K562 (cell line): ENCODE data around the gene IL1RL2. TPM values are rescaled to one million over a fixed set of nuclear protein-coding genes. Genes with fewer than 3 reads are reported as not detected.

ENCODE experiments used
- ATAC-seq: fragments of 200-7000 bp; cut with Tn5 transposase; 3 replicates; pipeline ENCODE4 v1.9.1; 2020; ENCODE audit warnings: moderate library complexity
- Bru-seq: library from RNA; stranded (reverse); fragments of 400-500 nt; gene quantifications from one replicate; lab custom pipeline; 2021; lab: Mats Ljungman, UMichigan
- BruChase-seq, 2 experiments: library from RNA; stranded (reverse); fragments of 400-500 nt; gene quantifications; one replicate each; lab custom pipeline; 2021; lab: Mats Ljungman, UMichigan
- BruUV-seq: library from RNA; stranded (reverse); fragments of 400-500 nt; replicated peaks from 2 replicates; lab custom pipeline; 2021; lab: Mats Ljungman, UMichigan
- CTCF ChIA-PET: fragments of 300-600 bp; formaldehyde crosslinking; extraction: SDS; loops from one replicate; lab custom pipeline; 2021; ENCODE audit warnings: low intra/inter-chr PET ratio; lab: Yijun Ruan, JAX
- POLR2A ChIA-PET: fragments of 300-600, 350-650 bp; sonication (Branson Sonifier 250); formaldehyde crosslinking; extraction: SDS; loops from one replicate; lab custom pipeline; 2021; ENCODE audit warnings: antibody characterized with exemption, inconsistent platforms; lab: Yijun Ruan, JAX
- DNase-seq, 4 experiments: peaks; one replicate each; pipeline versions ENCODE4 v3.0.0 to v3.0.0-alpha.2; 2011 to 2018; ENCODE audit warnings: low spot score in 3 of 4, mixed read lengths in 3 of 4; ENCODE audit errors: extremely low read depth in 1 of 4
- FAIRE-seq: peaks from 2 replicates; lab custom pipeline; 2011; peaks lifted over from hg19 to GRCh38; lab: Jason Lieb, UNC
- H2AFZ ChIP-seq: 2 replicates; pipeline ENCODE4 v1.6.0; 2011; ENCODE audit warnings: low read depth, low read length, control low read depth, inconsistent platforms
- H3K27ac ChIP-seq: fragments of 200-600 bp; 3 replicates; pipeline ENCODE4 v1.8.0; 2011; ENCODE audit warnings: low read depth, mild to moderate bottlenecking, control low read depth, inconsistent platforms, low read length, moderate library complexity, mixed read lengths; ENCODE audit errors: extremely low read depth
- H3K27me3 ChIP-seq, 2 experiments: fragments of 300-600 bp in 1 of 2; 2 replicates in 1 of 2; 3 replicates in 1 of 2; pipeline versions ENCODE4 v1.6.0 to v1.8.0; 2011; ENCODE audit warnings: inconsistent platforms in 2 of 2, low read length in 2 of 2, mild to moderate bottlenecking in 1 of 2, mixed read lengths in 1 of 2, moderate library complexity in 1 of 2; ENCODE audit not compliant: control insufficient read depth in 2 of 2, insufficient read depth in 2 of 2
- H3K36me3 ChIP-seq: fragments of 300-600 bp; 3 replicates; pipeline ENCODE4 v1.8.0; 2011; ENCODE audit warnings: mild to moderate bottlenecking, low read length, inconsistent platforms; ENCODE audit not compliant: control insufficient read depth, insufficient read depth
- H3K4me1 ChIP-seq, 2 experiments: fragments of 200-600 bp in 1 of 2; replicated peaks in 1 of 2; 2 replicates in 1 of 2; 3 replicates in 1 of 2; pipeline versions ENCODE4 v1.5.1 to v1.8.0; 2011; ENCODE audit warnings: inconsistent platforms in 2 of 2, low read length in 2 of 2, mild to moderate bottlenecking in 1 of 2, mixed read lengths in 1 of 2, moderate library complexity in 1 of 2; ENCODE audit not compliant: control insufficient read depth in 2 of 2, insufficient read depth in 2 of 2
- H3K4me2 ChIP-seq: 2 replicates; pipeline ENCODE4 v1.6.1; 2011; ENCODE audit warnings: low read length, control low read depth, inconsistent platforms, mixed read lengths; ENCODE audit not compliant: insufficient read depth
- H3K4me3 ChIP-seq: fragments of 200-600 bp; sonication (generic), shearing (Covaris generic); 2 replicates; pipeline ENCODE4 v1.5.1; 2016; ENCODE audit warnings: control low read depth, inconsistent platforms
- H3K79me2 ChIP-seq: fragments of 200-600 bp; 3 replicates; pipeline ENCODE4 v1.8.0; 2011; ENCODE audit warnings: low read length, inconsistent platforms; ENCODE audit not compliant: control insufficient read depth, insufficient read depth
- H3K9ac ChIP-seq, 2 experiments: 2 replicates each; pipeline versions ENCODE4 v1.6.0 to v1.6.1; 2011; ENCODE audit warnings: low read depth in 2 of 2, low read length in 2 of 2, control low read depth in 1 of 2, inconsistent platforms in 1 of 2, mild to moderate bottlenecking in 1 of 2, mixed read lengths in 1 of 2; ENCODE audit not compliant: insufficient read depth in 1 of 2
- H3K9me1 ChIP-seq: one replicate; pipeline ENCODE4 v1.6.0; 2011; ENCODE audit warnings: inconsistent platforms, mild to moderate bottlenecking, low read length, moderate library complexity; ENCODE audit not compliant: control insufficient read depth, insufficient read depth
- H3K9me3 ChIP-seq: replicated peaks from 2 replicates; pipeline ENCODE4 v1.5.1; 2011; ENCODE audit warnings: low read depth, low read length, inconsistent platforms; ENCODE audit not compliant: control insufficient read depth, insufficient read depth
- H4K20me1 ChIP-seq: replicated peaks from 2 replicates; pipeline ENCODE4 v1.6.1; 2011; ENCODE audit warnings: low read length, inconsistent platforms, mixed read lengths; ENCODE audit not compliant: control insufficient read depth, insufficient read depth
- IFI16 ChIP-seq: fragments of 250-450 bp; sonication (Bioruptor Pico); IDR thresholded peaks from 2 replicates; pipeline ENCODE4 v2.1.2; 2022; ENCODE audit warnings: mild to moderate bottlenecking, inconsistent platforms
- MECOM ChIP-seq: fragments of 250-450 bp; sonication (Bioruptor Pico); IDR thresholded peaks from 2 replicates; pipeline ENCODE4 v1.8.0; 2022; ENCODE audit warnings: inconsistent platforms
- MYBL2 ChIP-seq, 2 experiments: fragments of 450-650 bp in 1 of 2; sonication (generic) in 1 of 2; formaldehyde crosslinking in 1 of 2; IDR thresholded peaks; 2 replicates each; pipeline versions ENCODE4 v1.6.1 to v1.8.1; 2017 to 2022; ENCODE audit warnings: borderline replicate concordance in 1 of 2, inconsistent platforms in 1 of 2, low read depth in 1 of 2, mild to moderate bottlenecking in 1 of 2, missing genetic modification reagents in 1 of 2, moderate library complexity in 1 of 2
- MYNN ChIP-seq, 2 experiments: sonication (generic); formaldehyde crosslinking in 1 of 2; IDR thresholded peaks; 2 replicates each; pipeline versions ENCODE4 v1.5.0 to v1.6.1; 2016 to 2020; ENCODE audit warnings: antibody characterized with exemption in 1 of 2, missing genetic modification reagents in 1 of 2
- NR1H2 ChIP-seq: sonication (generic); formaldehyde crosslinking; IDR thresholded peaks from 2 replicates; pipeline ENCODE4 v1.4.0; 2020; ENCODE audit warnings: mild to moderate bottlenecking, missing genetic modification reagents
- RBM25 ChIP-seq: fragments of 200-400 bp; formaldehyde crosslinking; IDR thresholded peaks from 2 replicates; pipeline ENCODE4 v1.6.1; 2018; ENCODE audit warnings: low read length, low read depth, moderate library complexity; ENCODE audit not compliant: severe bottlenecking
- SMARCA4 ChIP-seq: fragments of 450-650 bp; IDR thresholded peaks from 2 replicates; pipeline ENCODE4 v1.6.1; 2016
- ZNF23 ChIP-seq: fragments of 250-450 bp; sonication (Bioruptor Pico); IDR thresholded peaks from 2 replicates; pipeline ENCODE4 v1.4.0; 2020; ENCODE audit warnings: mild to moderate bottlenecking
- ZNF668 ChIP-seq: fragments of 250-450 bp; sonication (Bioruptor Pico); IDR thresholded peaks from 2 replicates; pipeline ENCODE4 v1.8.0; 2022; ENCODE audit warnings: mild to moderate bottlenecking, inconsistent platforms
- WGBS: fragments of 100-300 bp; shearing (Covaris generic); methylation state at CpG from one replicate; pipeline ENCODE4 v1.1.6; 2016; ENCODE audit warnings: low coverage, mixed read lengths; ENCODE audit not compliant: insufficient coverage; ENCODE audit errors: missing lambda C conversion rate; 5-methylcytosine and 5-hydroxymethylcytosine counted together
- in situ Hi-C: fragments of 300-500 bp; cut with MboI; formaldehyde crosslinking; loops from 4 replicates; pipeline ENCODE4 v1.15.0; 2018; ENCODE audit warnings: inconsistent platforms, mixed read lengths
- intact Hi-C: fragments of 100-400 bp; cut with micrococcal nuclease; formaldehyde crosslinking; loops from 2 replicates; pipeline ENCODE4 v1.14.2; 2022
- long read RNA-seq, 3 experiments: library from polyadenylated mRNA in 2 of 3; library from RNA in 1 of 3; unstranded in 2 of 3; stranded (forward) in 1 of 3; transcript quantifications; one replicate each; pipeline ENCODE4 v2.0.0, GENCODE V29; 2019 to 2022
- polyA minus RNA-seq, 3 experiments: library from RNA; depleted of rRNA, polyadenylated mRNA; stranded (reverse); fragments of >200 nt; gene quantifications; 2 replicates each; pipeline ENCODE4 v1.2.3, GENCODE V29; 2011
- polyA plus RNA-seq, 8 experiments: library from polyadenylated mRNA; depleted of rRNA in 4 of 8; stranded (reverse) in 5 of 8; unstranded in 3 of 8; fragments of >200 nt; fragmentation: Nextera tagmentation in 2 of 8; fragmentation: Illumina TruSeq in 1 of 8; extraction: Ambion mirVana in 2 of 8; extraction: Trizol in 1 of 8; gene quantifications; 2 replicates each; pipeline versions ENCODE4 v1.2.1 to v1.2.3, GENCODE V29; 2011 to 2014; ENCODE audit warnings: inconsistent platforms in 1 of 8, missing spikeins in 1 of 8
- total RNA-seq, 7 experiments: library from RNA; depleted of rRNA in 6 of 7; stranded (reverse); fragments of >200 nt in 6 of 7; fragmentation: Illumina TruSeq in 2 of 7; extraction: Trizol in 2 of 7; gene quantifications; 2 replicates each; pipeline versions ENCODE4 v1.2.1 to v1.2.3, GENCODE V29; 2011 to 2021; ENCODE audit warnings: low replicate concordance in 1 of 7
- TF ChIP-seq, protein P1 (sequence below): fragments of 250-450 bp; sonication (Bioruptor Pico); IDR thresholded peaks from 2 replicates; pipeline ENCODE4 v1.8.0; 2021; ENCODE audit warnings: mild to moderate bottlenecking, moderate library complexity
- TF ChIP-seq, protein P2 (sequence below): sonication (generic); formaldehyde crosslinking; IDR thresholded peaks from 2 replicates; pipeline ENCODE4 v1.8.1; 2023; ENCODE audit warnings: mild to moderate bottlenecking, missing genetic modification reagents
- TF ChIP-seq, protein P3 (sequence below): fragments of 450-650 bp; IDR thresholded peaks from 2 replicates; pipeline ENCODE4 v1.6.1; 2016; ENCODE audit warnings: mild to moderate bottlenecking

The IL1RL2 gene
- total RNA-seq (2011; cell fraction: chromatin; rRNA removed; ENCODE audit: low replicate concordance), result not detected in 2 replicates
- not detected in 2 replicates for total RNA-seq (2011; cell fraction: nucleolus; rRNA removed)
- total RNA-seq (2011; cell fraction: nucleoplasm; rRNA removed), result not detected in 2 replicates
- total RNA-seq (2014; rRNA removed) (not detected in 2 replicates), total RNA-seq (2014; rRNA removed; fragmentation: Illumina TruSeq; extraction: Trizol) (not detected in 2 replicates), total RNA-seq (2015; rRNA removed; fragmentation: Illumina TruSeq; extraction: Trizol) (not detected in 2 replicates), total RNA-seq (2021) (not detected in 2 replicates), polyA plus RNA-seq (2011; rRNA removed) (not detected in 2 replicates), polyA plus RNA-seq (2014; fragmentation: Illumina TruSeq; extraction: Trizol) (not detected in 2 replicates), polyA plus RNA-seq (2014; fragmentation: Nextera tagmentation; extraction: Ambion mirVana) (not detected), polyA plus RNA-seq (2014; rRNA removed) (not detected in 2 replicates), polyA minus RNA-seq (2011; rRNA and poly(A)+ RNA removed) (not detected in 2 replicates), Bru-seq, nascent RNA (percentile 2 among the genes with signal in this experiment), BruChase-seq, experiment 1, labeled RNA remaining after a 2-hour chase (percentile 14 among the genes with signal in this experiment), BruChase-seq, experiment 2, labeled RNA remaining after a 6-hour chase (percentile 6 among the genes with signal in this experiment)
- polyA plus RNA-seq (2011; cell fraction: cytosol; rRNA removed), result not detected in 2 replicates
- not detected in 2 replicates for polyA plus RNA-seq (2011; cell fraction: nucleus; rRNA removed)
- not detected in 2 replicates for polyA plus RNA-seq (2012)
- not detected in 2 replicates for polyA minus RNA-seq (2011; cell fraction: cytosol; rRNA and poly(A)+ RNA removed)
- polyA minus RNA-seq (2011; cell fraction: nucleus; rRNA and poly(A)+ RNA removed), result not detected in 2 replicates
- long read RNA-seq, experiment 1, result 0 reads
- long read RNA-seq, experiment 2, result 0 reads
- long read RNA-seq, experiment 3, result 0 reads

DNA sequence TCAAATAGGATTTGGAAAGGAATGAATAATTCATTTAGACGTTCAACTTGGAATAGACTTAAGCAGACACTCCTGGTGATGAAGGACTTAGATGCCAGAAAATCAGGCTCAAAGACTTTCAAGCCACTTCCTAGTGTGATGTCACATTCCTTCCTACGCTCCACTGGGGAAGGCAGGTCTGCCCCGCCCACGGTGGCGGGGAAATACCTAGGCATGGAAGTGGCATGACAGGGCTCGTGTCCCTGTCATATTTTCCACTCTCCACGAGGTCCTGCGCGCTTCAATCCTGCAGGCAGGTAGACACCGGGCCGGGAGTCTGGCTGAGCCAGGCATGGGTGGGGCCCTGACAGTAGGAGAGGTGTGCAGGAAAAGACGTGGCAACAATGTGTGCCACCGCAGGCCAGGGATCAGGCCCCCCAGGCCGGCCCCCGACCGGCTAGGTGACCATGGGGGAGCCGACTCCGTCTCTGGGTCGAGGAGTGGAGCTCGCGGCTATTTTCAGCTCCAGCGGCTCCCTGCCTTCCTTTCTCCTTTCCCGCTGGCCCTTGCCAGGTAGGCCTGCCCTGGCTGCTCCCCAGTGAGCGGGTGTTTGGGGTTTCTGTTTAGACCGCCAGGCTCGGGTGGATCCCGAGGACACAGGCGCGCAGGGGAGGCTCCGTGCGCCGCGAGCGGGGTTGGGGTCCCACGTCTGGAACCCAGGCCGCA lies at the start of gene IL1RL2:
Gene IL1RL2 (plus strand): TSS at position 233 of the 705 bp plus-strand sequence. CDS start 845 bp downstream, outside the sequence.
- no TSS peak for BruUV-seq
- ATAC-seq (no peak), FAIRE-seq (no peak), DNase-seq (no peak)
- intact Hi-C loops (loop anchor here (5.0 kb wide), 1 partner anchor 55 kb away; no protein-coding TSS in a partner anchor), in situ Hi-C loops (no loop called here)
- Histone ChIP-seq H3K27me3 (no peaks in the 10 kb centered on the region), H3K36me3 (no peaks in the 10 kb centered on the region), H3K9me3 (no peaks in the 10 kb centered on the region), H2AFZ (0 out of 2 replicates have a peak within 1 kb of the TSS, but pooled peaks have one; percentile 9), H4K20me1 (no peaks in the 10 kb centered on the region), H3K9me1 (no peaks in the 10 kb centered on the region), H3K79me2 (no peaks in the 10 kb centered on the region), H3K4me1 (peaks cover 0 to 3% of the 10 kb centered on the region in 2 experiments; a peak in 1 of 5 replicates), H3K4me3 (no peak within 1 kb of the TSS), H3K9ac (no peak within 1 kb of the TSS), H3K4me2 (no peak within 1 kb of the TSS), H3K27ac (no peak within 1 kb of the TSS)
- TF ChIP-seq RBM25 (no peak), ZNF668 (CRISPR knock-in tag) (no peak), NR1H2 (no peak), ZNF23 (CRISPR knock-in tag) (no peak), MYNN (IDR thresholded peaks at IDR 0.05) (no peak), MYNN (CRISPR knock-in tag; IDR thresholded peaks at IDR 0.05) (no peak), MECOM (no peak), MYBL2 (IDR thresholded peaks at IDR 0.05; ENCODE audit: low read depth) (no peak), MYBL2 (CRISPR knock-in tag; IDR thresholded peaks at IDR 0.05; ENCODE audit: borderline replicate concordance) (no peak), IFI16 (no peak), SMARCA4 (no peak)
- TF ChIP-seq, protein P1, sequence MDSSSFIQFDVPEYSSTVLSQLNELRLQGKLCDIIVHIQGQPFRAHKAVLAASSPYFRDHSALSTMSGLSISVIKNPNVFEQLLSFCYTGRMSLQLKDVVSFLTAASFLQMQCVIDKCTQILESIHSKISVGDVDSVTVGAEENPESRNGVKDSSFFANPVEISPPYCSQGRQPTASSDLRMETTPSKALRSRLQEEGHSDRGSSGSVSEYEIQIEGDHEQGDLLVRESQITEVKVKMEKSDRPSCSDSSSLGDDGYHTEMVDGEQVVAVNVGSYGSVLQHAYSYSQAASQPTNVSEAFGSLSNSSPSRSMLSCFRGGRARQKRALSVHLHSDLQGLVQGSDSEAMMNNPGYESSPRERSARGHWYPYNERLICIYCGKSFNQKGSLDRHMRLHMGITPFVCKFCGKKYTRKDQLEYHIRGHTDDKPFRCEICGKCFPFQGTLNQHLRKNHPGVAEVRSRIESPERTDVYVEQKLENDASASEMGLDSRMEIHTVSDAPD (CRISPR knock-in tag), result no peak
- TF ChIP-seq, protein P2, sequence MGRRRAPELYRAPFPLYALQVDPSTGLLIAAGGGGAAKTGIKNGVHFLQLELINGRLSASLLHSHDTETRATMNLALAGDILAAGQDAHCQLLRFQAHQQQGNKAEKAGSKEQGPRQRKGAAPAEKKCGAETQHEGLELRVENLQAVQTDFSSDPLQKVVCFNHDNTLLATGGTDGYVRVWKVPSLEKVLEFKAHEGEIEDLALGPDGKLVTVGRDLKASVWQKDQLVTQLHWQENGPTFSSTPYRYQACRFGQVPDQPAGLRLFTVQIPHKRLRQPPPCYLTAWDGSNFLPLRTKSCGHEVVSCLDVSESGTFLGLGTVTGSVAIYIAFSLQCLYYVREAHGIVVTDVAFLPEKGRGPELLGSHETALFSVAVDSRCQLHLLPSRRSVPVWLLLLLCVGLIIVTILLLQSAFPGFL (CRISPR knock-in tag), result no peak
- TF ChIP-seq, protein P3, sequence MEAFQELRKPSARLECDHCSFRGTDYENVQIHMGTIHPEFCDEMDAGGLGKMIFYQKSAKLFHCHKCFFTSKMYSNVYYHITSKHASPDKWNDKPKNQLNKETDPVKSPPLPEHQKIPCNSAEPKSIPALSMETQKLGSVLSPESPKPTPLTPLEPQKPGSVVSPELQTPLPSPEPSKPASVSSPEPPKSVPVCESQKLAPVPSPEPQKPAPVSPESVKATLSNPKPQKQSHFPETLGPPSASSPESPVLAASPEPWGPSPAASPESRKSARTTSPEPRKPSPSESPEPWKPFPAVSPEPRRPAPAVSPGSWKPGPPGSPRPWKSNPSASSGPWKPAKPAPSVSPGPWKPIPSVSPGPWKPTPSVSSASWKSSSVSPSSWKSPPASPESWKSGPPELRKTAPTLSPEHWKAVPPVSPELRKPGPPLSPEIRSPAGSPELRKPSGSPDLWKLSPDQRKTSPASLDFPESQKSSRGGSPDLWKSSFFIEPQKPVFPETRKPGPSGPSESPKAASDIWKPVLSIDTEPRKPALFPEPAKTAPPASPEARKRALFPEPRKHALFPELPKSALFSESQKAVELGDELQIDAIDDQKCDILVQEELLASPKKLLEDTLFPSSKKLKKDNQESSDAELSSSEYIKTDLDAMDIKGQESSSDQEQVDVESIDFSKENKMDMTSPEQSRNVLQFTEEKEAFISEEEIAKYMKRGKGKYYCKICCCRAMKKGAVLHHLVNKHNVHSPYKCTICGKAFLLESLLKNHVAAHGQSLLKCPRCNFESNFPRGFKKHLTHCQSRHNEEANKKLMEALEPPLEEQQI, result no peak
- ChIA-PET POLR2A (no interaction called here), CTCF (no interaction called here)
- 51% methylated on average over 22 of the region's 36 CpGs for WGBS
